ENCODE data around the gene C12orf75.

The C12orf75 gene

GRCh38 chr12:105365231-105365630 lies 34.7 kb downstream of the C12orf75 start:
- Histone ChIP-seq H3K27ac (ENCODE audit: low read depth, low read length) (no peak overlapping the region), H3K9me3 (ENCODE audit: insufficient read depth, low read depth, low read length) (no peaks in the 10 kb centered on the region), H4K91ac (ENCODE audit: low read depth, low read length) (no peak overlapping the region), H3K4me2 (ENCODE audit: low read length) (no peak overlapping the region), H3K79me2 (ENCODE audit: control insufficient read depth, insufficient read depth, low read length, poor library complexity) (no peaks in the 10 kb centered on the region), H3K79me1 (ENCODE audit: low read length) (no peaks in the 10 kb centered on the region), H2BK120ac (ENCODE audit: insufficient read depth, low read length, poor library complexity) (no peak overlapping the region), H2BK5ac (ENCODE audit: low read depth, low read length, poor library complexity) (no peak overlapping the region), H3K4me1 (ENCODE audit: control insufficient read depth in 1 of 2, insufficient read depth in 2 of 2, low read length in 2 of 2) (no peaks in the 10 kb centered on the region), H2AK5ac (ENCODE audit: low read length) (no peak overlapping the region), H3K4ac (ENCODE audit: low read depth, low read length) (no peak overlapping the region), H3K14ac (ENCODE audit: low read length) (no peak overlapping the region), H2AFZ (ENCODE audit: insufficient read depth, low read length, poor library complexity) (no peak overlapping the region), H3K4me3 (ENCODE audit: low read depth, low read length) (no peak overlapping the region), H3K27me3 (ENCODE audit: insufficient read depth, low read length) (no peaks in the 10 kb centered on the region), H3K23ac (ENCODE audit: low read length) (no peak overlapping the region), H2BK12ac (ENCODE audit: low read length) (no peak overlapping the region), H3K9ac (ENCODE audit: low read length) (no peak overlapping the region), H4K8ac (ENCODE audit: low read depth, low read length) (no peak overlapping the region), H4K12ac (ENCODE audit: low read depth, low read length) (no peak overlapping the region), H3K36me3 (ENCODE audit: control insufficient read depth in 1 of 2, insufficient read depth in 2 of 2, low read length in 2 of 2) (peaks cover 2 to 9% of the 10 kb centered on the region in 2 experiments), H3K18ac (ENCODE audit: low read length) (no peak overlapping the region)
- no peak for DNase-seq
- no CpG with 5 or more reads among the region's 3 CpGs for WGBS (ENCODE audit: extremely low coverage, insufficient coverage, insufficient read length)

DNA sequence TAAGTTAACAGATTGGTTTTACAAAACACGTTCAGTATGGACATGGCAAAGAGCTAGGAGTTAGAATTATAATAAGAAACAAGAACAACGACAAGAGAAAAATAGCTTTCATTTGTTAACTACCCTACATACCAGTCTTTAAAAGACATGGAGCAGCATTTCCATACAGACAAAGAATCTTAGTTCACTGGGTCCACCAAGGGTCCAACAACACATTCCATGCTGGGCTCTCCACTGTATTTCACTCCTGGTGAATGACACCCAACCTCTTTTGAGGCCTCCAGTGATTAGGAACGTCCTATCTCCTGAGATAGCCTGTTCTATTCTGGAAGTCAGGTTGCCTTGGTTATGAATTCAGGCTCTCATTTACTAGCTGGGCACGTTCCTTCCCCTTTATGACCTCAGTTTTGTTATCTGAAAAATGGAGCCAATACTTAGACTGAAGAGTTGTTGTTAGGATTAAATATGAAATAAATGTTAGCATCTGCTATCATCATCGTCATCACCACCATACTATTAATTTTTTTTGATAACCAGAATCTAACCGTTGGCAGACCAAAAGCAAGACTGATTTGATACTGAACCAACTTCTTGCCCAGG lies 37.7 kb downstream of the C12orf75 start:
- H3K4me2 ChIP-seq (ENCODE audit: low read length) = no peak overlapping the region
- no peak overlapping the region for H3K9ac ChIP-seq (ENCODE audit: low read length)
- H4K8ac ChIP-seq (ENCODE audit: low read depth, low read length) = no peak overlapping the region
- no peaks in the 10 kb centered on the region for H3K27me3 ChIP-seq (ENCODE audit: insufficient read depth, low read length)
- H4K12ac ChIP-seq (ENCODE audit: low read depth, low read length) = no peak overlapping the region
- H3K36me3 ChIP-seq (ENCODE audit: control insufficient read depth in 1 of 2, insufficient read depth in 2 of 2, low read length in 2 of 2) = peaks cover 5 to 7% of the 10 kb centered on the region in 2 experiments
- no peaks in the 10 kb centered on the region for H3K79me2 ChIP-seq (ENCODE audit: control insufficient read depth, insufficient read depth, low read length, poor library complexity)
- H3K4me1 ChIP-seq (ENCODE audit: control insufficient read depth in 1 of 2, insufficient read depth in 2 of 2, low read length in 2 of 2) = no peaks in the 10 kb centered on the region
- H3K9me3 ChIP-seq (ENCODE audit: insufficient read depth, low read depth, low read length) = no peaks in the 10 kb centered on the region
- no peak overlapping the region for H4K91ac ChIP-seq (ENCODE audit: low read depth, low read length)
- H2AFZ ChIP-seq (ENCODE audit: insufficient read depth, low read length, poor library complexity) = no peak overlapping the region
- H3K27ac ChIP-seq (ENCODE audit: low read depth, low read length) = no peak overlapping the region
- no peak overlapping the region for H3K4ac ChIP-seq (ENCODE audit: low read depth, low read length)
- no peak overlapping the region for H3K18ac ChIP-seq (ENCODE audit: low read length)
- H2AK5ac ChIP-seq (ENCODE audit: low read length) = no peak overlapping the region
- no peak overlapping the region for H2BK12ac ChIP-seq (ENCODE audit: low read length)
- H3K14ac ChIP-seq (ENCODE audit: low read length) = no peak overlapping the region
- H3K79me1 ChIP-seq (ENCODE audit: low read length) = no peaks in the 10 kb centered on the region
- no CpG with 5 or more reads among the region's 6 CpGs for WGBS (ENCODE audit: extremely low coverage, insufficient coverage, insufficient read length)
- H3K23ac ChIP-seq (ENCODE audit: low read length) = no peak overlapping the region
- no peak overlapping the region for H2BK120ac ChIP-seq (ENCODE audit: insufficient read depth, low read length, poor library complexity)
- no peak for DNase-seq
- no peak overlapping the region for H3K4me3 ChIP-seq (ENCODE audit: low read depth, low read length)
- no peak overlapping the region for H2BK5ac ChIP-seq (ENCODE audit: low read depth, low read length, poor library complexity)

GRCh38 chr12:105369014-105369413 lies 38.5 kb downstream of the C12orf75 start:
- no peak overlapping the region for H3K4me3 ChIP-seq (ENCODE audit: low read depth, low read length)
- H3K9me3 ChIP-seq (ENCODE audit: insufficient read depth, low read depth, low read length) = no peaks in the 10 kb centered on the region
- no peak overlapping the region for H3K9ac ChIP-seq (ENCODE audit: low read length)
- 100% methylated on average over 1 of the region's 3 CpGs for WGBS (ENCODE audit: extremely low coverage, insufficient coverage, insufficient read length)
- no peak overlapping the region for H4K12ac ChIP-seq (ENCODE audit: low read depth, low read length)
- H4K91ac ChIP-seq (ENCODE audit: low read depth, low read length) = no peak overlapping the region
- H3K79me1 ChIP-seq (ENCODE audit: low read length) = no peaks in the 10 kb centered on the region
- H3K4ac ChIP-seq (ENCODE audit: low read depth, low read length) = no peak overlapping the region
- no peak overlapping the region for H3K27ac ChIP-seq (ENCODE audit: low read depth, low read length)
- no peak overlapping the region for H3K14ac ChIP-seq (ENCODE audit: low read length)
- H3K4me2 ChIP-seq (ENCODE audit: low read length) = no peak overlapping the region
- H3K23ac ChIP-seq (ENCODE audit: low read length) = no peak overlapping the region
- H2BK120ac ChIP-seq (ENCODE audit: insufficient read depth, low read length, poor library complexity) = no peak overlapping the region
- H3K79me2 ChIP-seq (ENCODE audit: control insufficient read depth, insufficient read depth, low read length, poor library complexity) = no peaks in the 10 kb centered on the region
- H3K36me3 ChIP-seq (ENCODE audit: control insufficient read depth in 1 of 2, insufficient read depth in 2 of 2, low read length in 2 of 2) = peaks cover 5 to 7% of the 10 kb centered on the region in 2 experiments
- DNase-seq = no peak
- no peak overlapping the region for H4K8ac ChIP-seq (ENCODE audit: low read depth, low read length)
- H2AK5ac ChIP-seq (ENCODE audit: low read length) = no peak overlapping the region
- H3K27me3 ChIP-seq (ENCODE audit: insufficient read depth, low read length) = no peaks in the 10 kb centered on the region
- H3K4me1 ChIP-seq (ENCODE audit: control insufficient read depth in 1 of 2, insufficient read depth in 2 of 2, low read length in 2 of 2) = no peaks in the 10 kb centered on the region
- no peak overlapping the region for H2BK5ac ChIP-seq (ENCODE audit: low read depth, low read length, poor library complexity)
- H3K18ac ChIP-seq (ENCODE audit: low read length) = no peak overlapping the region
- no peak overlapping the region for H2BK12ac ChIP-seq (ENCODE audit: low read length)
- H2AFZ ChIP-seq (ENCODE audit: insufficient read depth, low read length, poor library complexity) = no peak overlapping the region

GRCh38 chr12:105374303-105374702 lies 43.8 kb downstream of the C12orf75 start:
- Histone ChIP-seq H2BK12ac (ENCODE audit: low read length) (no peak overlapping the region), H3K4me2 (ENCODE audit: low read length) (no peak overlapping the region), H3K18ac (ENCODE audit: low read length) (no peak overlapping the region), H3K14ac (ENCODE audit: low read length) (no peak overlapping the region), H3K23ac (ENCODE audit: low read length) (no peak overlapping the region), H2BK120ac (ENCODE audit: insufficient read depth, low read length, poor library complexity) (no peak overlapping the region), H2AK5ac (ENCODE audit: low read length) (no peak overlapping the region), H3K27ac (ENCODE audit: low read depth, low read length) (no peak overlapping the region), H3K36me3 (ENCODE audit: control insufficient read depth in 1 of 2, insufficient read depth in 2 of 2, low read length in 2 of 2) (peaks cover 5 to 13% of the 10 kb centered on the region in 2 experiments), H3K4me1 (ENCODE audit: control insufficient read depth in 1 of 2, insufficient read depth in 2 of 2, low read length in 2 of 2) (no peaks in the 10 kb centered on the region), H3K9ac (ENCODE audit: low read length) (no peak overlapping the region), H3K27me3 (ENCODE audit: insufficient read depth, low read length) (no peaks in the 10 kb centered on the region), H3K4ac (ENCODE audit: low read depth, low read length) (no peak overlapping the region), H2AFZ (ENCODE audit: insufficient read depth, low read length, poor library complexity) (no peak overlapping the region), H3K4me3 (ENCODE audit: low read depth, low read length) (no peak overlapping the region), H4K91ac (ENCODE audit: low read depth, low read length) (no peak overlapping the region), H3K79me2 (ENCODE audit: control insufficient read depth, insufficient read depth, low read length, poor library complexity) (no peaks in the 10 kb centered on the region), H3K9me3 (ENCODE audit: insufficient read depth, low read depth, low read length) (no peaks in the 10 kb centered on the region), H4K8ac (ENCODE audit: low read depth, low read length) (no peak overlapping the region), H2BK5ac (ENCODE audit: low read depth, low read length, poor library complexity) (no peak overlapping the region), H4K12ac (ENCODE audit: low read depth, low read length) (no peak overlapping the region), H3K79me1 (ENCODE audit: low read length) (no peaks in the 10 kb centered on the region)
- no peak for DNase-seq
- no CpG with 5 or more reads among the region's 1 CpG for WGBS (ENCODE audit: extremely low coverage, insufficient coverage, insufficient read length)
